ENCODE data around the gene PGM5.

Gene PGM5

GRCh38 chr9:68482548-68482947, 126.1 kb downstream of the PGM5 start:
- no peak overlapping the region for H3K4me2 ChIP-seq
- no peaks in the 10 kb centered on the region for H3K27me3 ChIP-seq (ENCODE audit: insufficient read depth, low read depth)
- H2AFZ ChIP-seq (ENCODE audit: low read depth), result no peak overlapping the region

GRCh38 chr9:68488126-68488525, 131.7 kb downstream of the PGM5 start:
- H3K79me2 ChIP-seq (ENCODE audit: insufficient read depth, low read depth), result no peaks in the 10 kb centered on the region
- no peaks in the 10 kb centered on the region for H3K36me3 ChIP-seq (ENCODE audit: insufficient read depth)
- no peaks in the 10 kb centered on the region for H3K4me1 ChIP-seq (ENCODE audit: low read depth, poor library complexity, severe bottlenecking)
- no peak overlapping the region for H3K9ac ChIP-seq
- no peak overlapping the region for H3K4me3 ChIP-seq (IDR thresholded peaks at IDR 0.05; ENCODE audit: insufficient read depth, low read depth, low read length)
- H4K20me1 ChIP-seq (ENCODE audit: insufficient read depth), result no peaks in the 10 kb centered on the region
- H2AFZ ChIP-seq (ENCODE audit: low read depth), result no peak overlapping the region
- no peak overlapping the region for H3K4me2 ChIP-seq
- no peaks in the 10 kb centered on the region for H3K27me3 ChIP-seq (ENCODE audit: insufficient read depth, low read depth)
- no peak overlapping the region for H3K27ac ChIP-seq
- TF ChIP-seq CTCF (conservative IDR thresholded peaks at IDR 0.05; ENCODE audit: low read depth, low read length), result no peak

More at GRCh38 chr9:68482548-68482947, 126.1 kb downstream of the PGM5 start:
- TF ChIP-seq CTCF (conservative IDR thresholded peaks at IDR 0.05; ENCODE audit: low read depth, low read length), result no peak
- H3K36me3 ChIP-seq (ENCODE audit: insufficient read depth), result no peaks in the 10 kb centered on the region
- no peak overlapping the region for H3K9ac ChIP-seq
- H3K27ac ChIP-seq, result no peak overlapping the region
- H3K79me2 ChIP-seq (ENCODE audit: insufficient read depth, low read depth), result no peaks in the 10 kb centered on the region
- H4K20me1 ChIP-seq (ENCODE audit: insufficient read depth), result no peaks in the 10 kb centered on the region
- no peak overlapping the region for H3K4me3 ChIP-seq (IDR thresholded peaks at IDR 0.05; ENCODE audit: insufficient read depth, low read depth, low read length)
- H3K4me1 ChIP-seq (ENCODE audit: low read depth, poor library complexity, severe bottlenecking), result no peaks in the 10 kb centered on the region

- H3K4me2 ChIP-seq, result no peak overlapping the region
- H3K4me1 ChIP-seq (ENCODE audit: low read depth, poor library complexity, severe bottlenecking), result no peaks in the 10 kb centered on the region
- H3K27me3 ChIP-seq (ENCODE audit: insufficient read depth, low read depth), result no peaks in the 10 kb centered on the region
- no peak overlapping the region for H2AFZ ChIP-seq (ENCODE audit: low read depth)
- H3K27ac ChIP-seq, result no peak overlapping the region
- H3K36me3 ChIP-seq (ENCODE audit: insufficient read depth), result no peaks in the 10 kb centered on the region
- H3K79me2 ChIP-seq (ENCODE audit: insufficient read depth, low read depth), result no peaks in the 10 kb centered on the region
- H4K20me1 ChIP-seq (ENCODE audit: insufficient read depth), result no peaks in the 10 kb centered on the region
- no peak for TF ChIP-seq CTCF (conservative IDR thresholded peaks at IDR 0.05; ENCODE audit: low read depth, low read length)
- H3K4me3 ChIP-seq (IDR thresholded peaks at IDR 0.05; ENCODE audit: insufficient read depth, low read depth, low read length), result no peak overlapping the region
- H3K9ac ChIP-seq, result no peak overlapping the region
These were observed 133.2 kb downstream of the PGM5 start for GRCh38 chr9:68489646-68490045.

GRCh38 chr9:68492806-68493205, 136.4 kb downstream of the PGM5 start:
- Histone ChIP-seq H3K4me2 (no peak overlapping the region), H3K4me3 (IDR thresholded peaks at IDR 0.05; ENCODE audit: insufficient read depth, low read depth, low read length) (no peak overlapping the region), H3K9ac (no peak overlapping the region), H2AFZ (ENCODE audit: low read depth) (no peak overlapping the region), H3K36me3 (ENCODE audit: insufficient read depth) (no peaks in the 10 kb centered on the region), H3K4me1 (ENCODE audit: low read depth, poor library complexity, severe bottlenecking) (no peaks in the 10 kb centered on the region), H4K20me1 (ENCODE audit: insufficient read depth) (no peaks in the 10 kb centered on the region), H3K27me3 (ENCODE audit: insufficient read depth, low read depth) (no peaks in the 10 kb centered on the region), H3K27ac (no peak overlapping the region), H3K79me2 (ENCODE audit: insufficient read depth, low read depth) (no peaks in the 10 kb centered on the region)
- TF ChIP-seq CTCF (conservative IDR thresholded peaks at IDR 0.05; ENCODE audit: low read depth, low read length), result no peak
